Mucosa of stomach (tissue), 1 donor: Measurements from ENCODE around the gene FAM131B.

Experiments
- H3K27me3 ChIP-seq: one replicate; pipeline ENCODE4 v1.7.0; 2013; ENCODE audit warnings: mild to moderate bottlenecking, low read length; ENCODE audit not compliant: control insufficient read depth, insufficient read depth
- H3K36me3 ChIP-seq: one replicate; pipeline ENCODE4 v1.7.0; 2013; ENCODE audit warnings: low read length; ENCODE audit not compliant: control insufficient read depth, insufficient read depth
- H3K4me1 ChIP-seq: one replicate; pipeline ENCODE4 v1.7.0; 2013; ENCODE audit warnings: mild to moderate bottlenecking, low read length; ENCODE audit not compliant: control insufficient read depth, insufficient read depth
- H3K4me3 ChIP-seq: one replicate; pipeline ENCODE4 v1.7.0; 2013; ENCODE audit warnings: low read length
- H3K9ac ChIP-seq: one replicate; pipeline ENCODE4 v1.7.0; 2013; ENCODE audit warnings: mild to moderate bottlenecking, low read length, moderate library complexity
- H3K9me3 ChIP-seq: one replicate; pipeline ENCODE4 v1.7.0; 2013; ENCODE audit warnings: mild to moderate bottlenecking, low read length, moderate library complexity; ENCODE audit not compliant: control insufficient read depth
- donor health status: Pancreatic carcinoma.

Gene FAM131B

DNA sequence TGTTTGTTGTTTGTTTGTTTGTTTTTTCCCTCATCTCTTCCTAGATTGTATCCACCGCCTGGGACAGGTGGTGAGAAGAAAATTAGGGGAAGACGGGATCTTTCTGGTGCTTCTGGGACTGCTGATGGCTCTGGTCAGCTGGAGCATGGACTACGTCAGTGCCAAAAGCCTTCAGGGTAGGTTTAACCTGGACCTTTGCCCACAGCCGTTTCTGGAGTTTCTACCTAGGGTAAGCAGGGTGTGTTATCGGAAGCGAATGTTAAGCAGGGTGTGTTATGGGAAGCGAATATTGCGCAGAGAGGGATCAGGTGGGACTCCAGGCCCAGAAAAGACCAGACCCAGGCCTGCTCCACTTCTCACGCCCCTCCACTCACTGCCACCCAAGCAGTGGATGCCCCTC, 41.9 kb downstream of the FAM131B start:
- H3K4me1 ChIP-seq: peaks cover 42% of the 10 kb centered on the region
- H3K9ac ChIP-seq: no peak overlapping the region

DNA sequence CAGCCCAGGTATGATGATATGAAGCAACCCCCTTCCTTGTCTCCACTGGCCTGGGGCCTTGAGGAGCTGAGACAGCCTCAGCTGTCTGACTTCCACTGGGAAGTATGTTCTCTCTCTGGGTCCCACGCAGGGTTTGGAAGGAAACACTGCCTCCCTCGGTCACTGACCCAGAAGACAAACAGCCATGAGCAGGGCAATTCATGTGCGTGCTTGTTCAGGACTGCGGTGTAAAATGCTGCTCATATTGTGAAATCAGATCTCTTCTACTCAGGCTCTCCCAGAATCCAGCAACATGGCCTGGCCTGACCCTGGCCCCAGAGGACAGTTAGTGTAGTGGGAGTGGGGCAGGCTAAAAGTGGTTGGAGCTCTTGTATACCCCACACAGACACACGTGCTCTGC, 43.9 kb downstream of the FAM131B start:
- Histone ChIP-seq H3K27me3 (no peaks in the 10 kb centered on the region), H3K4me3 (no peak overlapping the region), H3K4me1 (peaks cover 23% of the 10 kb centered on the region), H3K36me3 (no peaks in the 10 kb centered on the region), H3K9ac (no peak overlapping the region), H3K9me3 (no peaks in the 10 kb centered on the region)

More for the DNA sequence above, 41.9 kb downstream of the FAM131B start:
- Histone ChIP-seq H3K36me3 (no peaks in the 10 kb centered on the region), H3K9me3 (no peaks in the 10 kb centered on the region), H3K27me3 (no peaks in the 10 kb centered on the region), H3K4me3 (no peak overlapping the region)

DNA sequence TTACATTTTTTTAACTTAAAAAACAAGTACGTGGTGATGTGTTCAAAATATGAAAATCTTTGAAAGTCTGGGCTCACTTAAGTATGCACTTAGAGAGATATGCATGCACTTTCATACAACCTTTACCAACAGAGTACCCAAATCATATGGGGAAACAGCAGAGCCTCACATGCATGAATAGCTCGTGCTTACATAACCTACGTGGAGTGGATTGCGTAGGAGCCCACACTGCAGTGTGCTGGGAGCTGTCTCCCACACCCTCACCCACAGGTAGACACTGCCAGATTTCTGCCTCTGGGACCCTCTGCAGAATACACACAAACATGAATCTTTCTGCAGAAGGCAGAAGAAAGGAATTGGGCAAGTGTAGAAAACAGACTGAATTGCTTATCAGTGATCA, 46.0 kb downstream of the FAM131B start:
- H3K4me3 ChIP-seq: no peak overlapping the region
- H3K4me1 ChIP-seq: peaks cover 10% of the 10 kb centered on the region
- no peaks in the 10 kb centered on the region for H3K36me3 ChIP-seq
- H3K9ac ChIP-seq: no peak overlapping the region
- no peaks in the 10 kb centered on the region for H3K27me3 ChIP-seq
- H3K9me3 ChIP-seq: no peaks in the 10 kb centered on the region

DNA sequence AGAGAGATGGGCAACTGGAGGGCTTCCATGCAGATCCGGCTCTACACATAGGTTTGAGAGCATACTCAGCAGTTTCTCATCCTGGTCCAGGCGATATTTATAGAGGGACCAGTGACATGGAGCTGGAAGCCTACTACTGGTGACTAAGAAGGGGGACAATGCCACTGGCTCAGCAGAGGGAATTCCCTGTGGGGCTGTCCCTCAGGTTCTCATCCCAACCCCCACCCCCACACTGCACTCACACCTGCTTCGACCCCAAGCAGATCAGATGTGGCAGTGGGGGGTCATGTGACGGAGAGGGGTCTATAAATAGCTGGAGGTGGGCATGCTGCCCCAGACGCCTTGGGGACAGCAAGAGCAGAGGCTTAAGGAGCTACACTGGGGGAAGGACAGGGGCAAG, 46.7 kb downstream of the FAM131B start, which contains the start of gene CLCN1:
Gene CLCN1 (plus strand): TSS at position 336 of the 400 bp plus-strand sequence. CDS start 102 bp downstream, outside the sequence.
- Histone ChIP-seq H3K9me3 (no peaks in the 10 kb centered on the region), H3K27me3 (no peaks in the 10 kb centered on the region), H3K9ac (no peak within 1 kb of the TSS), H3K4me1 (peaks cover 3% of the 10 kb centered on the region), H3K36me3 (no peaks in the 10 kb centered on the region), H3K4me3 (no peak within 1 kb of the TSS)

DNA sequence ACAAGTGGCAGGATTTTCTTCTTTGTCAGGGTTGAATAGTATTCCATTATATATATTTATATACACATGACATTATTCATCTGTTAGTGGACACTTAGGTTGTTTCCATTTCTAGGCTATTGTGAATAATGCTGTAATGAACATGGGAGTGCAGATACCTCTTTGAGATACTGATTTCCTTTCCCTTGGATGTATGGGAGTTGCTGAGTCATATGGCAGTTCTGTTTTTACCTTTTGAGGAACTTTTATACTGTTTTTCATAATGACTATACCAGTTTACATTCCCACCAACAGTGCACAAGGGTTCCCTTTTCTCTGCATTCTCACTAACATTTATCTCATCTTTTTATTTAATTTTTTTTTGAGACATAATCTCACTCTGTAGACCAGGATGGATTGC, 48.4 kb downstream of the FAM131B start:
- no peaks in the 10 kb centered on the region for H3K4me1 ChIP-seq
- H3K9ac ChIP-seq: no peak overlapping the region
- H3K36me3 ChIP-seq: no peaks in the 10 kb centered on the region
- no peaks in the 10 kb centered on the region for H3K9me3 ChIP-seq
- no peak overlapping the region for H3K4me3 ChIP-seq
- no peaks in the 10 kb centered on the region for H3K27me3 ChIP-seq

DNA sequence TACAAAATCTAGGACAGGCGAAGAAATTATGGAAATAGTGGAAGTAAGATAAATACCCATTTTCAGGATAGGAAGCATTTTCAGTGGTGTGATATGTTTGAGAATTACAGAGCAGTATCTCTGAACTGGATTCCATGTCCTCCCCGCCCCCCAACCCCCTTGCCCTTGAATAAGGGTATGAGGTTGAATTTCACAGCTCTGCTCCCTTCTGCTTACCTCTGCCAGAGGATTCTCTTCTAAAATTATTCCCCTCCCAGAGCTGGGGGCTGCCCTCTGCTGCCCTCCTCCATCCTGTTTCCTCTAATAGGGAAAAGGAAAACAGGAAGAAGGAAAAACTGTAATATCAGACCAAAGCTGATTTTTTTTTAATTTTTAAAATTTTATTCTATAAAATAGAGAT, 53.9 kb downstream of the FAM131B start:
- no peaks in the 10 kb centered on the region for H3K27me3 ChIP-seq
- peaks cover 5% of the 10 kb centered on the region for H3K4me1 ChIP-seq
- no peak overlapping the region for H3K4me3 ChIP-seq
- peaks cover 3% of the 10 kb centered on the region for H3K36me3 ChIP-seq
- H3K9me3 ChIP-seq: no peaks in the 10 kb centered on the region
- no peak overlapping the region for H3K9ac ChIP-seq

DNA sequence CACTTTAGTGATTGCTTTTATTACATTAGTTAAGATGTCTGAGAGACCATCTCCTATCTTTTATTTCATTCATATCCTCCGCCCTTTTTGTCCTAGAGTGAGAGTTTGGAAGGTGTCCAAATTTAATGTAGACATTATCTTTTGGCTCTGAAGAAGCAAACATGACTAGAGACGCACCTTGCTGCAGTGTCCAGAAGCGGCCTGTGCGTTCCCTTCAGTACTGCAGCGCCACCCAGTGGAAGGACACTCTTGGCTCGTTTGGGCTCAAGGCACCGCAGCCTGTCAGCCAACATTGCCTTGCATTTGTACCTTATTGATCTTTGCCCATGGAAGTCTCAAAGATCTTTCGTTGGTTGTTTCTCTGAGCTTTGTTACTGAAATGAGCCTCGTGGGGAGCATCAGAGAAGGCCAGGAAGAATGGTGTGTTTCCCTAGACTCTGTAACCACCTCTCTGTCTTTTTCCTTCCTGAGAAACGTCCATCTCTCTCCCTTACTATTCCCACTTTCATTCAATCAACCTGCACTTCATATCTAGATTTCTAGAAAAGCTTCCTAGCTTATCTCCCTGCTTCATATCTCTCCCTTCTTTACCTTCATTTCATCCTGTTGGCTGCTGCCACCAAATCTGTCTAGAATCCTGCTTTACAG, 57.0 kb downstream of the FAM131B start:
- H3K27me3 ChIP-seq: no peaks in the 10 kb centered on the region
- no peak overlapping the region for H3K4me3 ChIP-seq
- peaks cover 3% of the 10 kb centered on the region for H3K36me3 ChIP-seq
- H3K4me1 ChIP-seq: peaks cover 19% of the 10 kb centered on the region
- H3K9ac ChIP-seq: no peak overlapping the region
- no peaks in the 10 kb centered on the region for H3K9me3 ChIP-seq

DNA sequence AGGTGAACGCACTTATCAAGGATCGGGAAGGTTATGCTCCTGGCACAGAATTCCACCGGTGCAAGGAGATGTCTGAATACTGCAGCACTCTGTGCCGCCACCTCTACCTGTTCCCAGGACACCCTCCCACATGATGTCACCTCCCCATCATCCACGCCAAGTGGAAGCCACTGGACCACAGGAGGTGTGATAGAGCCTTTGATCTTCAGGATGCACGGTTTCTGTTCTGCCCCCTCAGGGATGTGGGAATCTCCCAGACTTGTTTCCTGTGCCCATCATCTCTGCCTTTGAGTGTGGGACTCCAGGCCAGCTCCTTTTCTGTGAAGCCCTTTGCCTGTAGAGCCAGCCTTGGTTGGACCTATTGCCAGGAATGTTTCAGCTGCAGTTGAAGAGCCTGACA, 57.6 kb downstream of the FAM131B start:
- H3K36me3 ChIP-seq: peaks cover 3% of the 10 kb centered on the region
- no peak overlapping the region for H3K9ac ChIP-seq
- H3K27me3 ChIP-seq: no peaks in the 10 kb centered on the region
- no peaks in the 10 kb centered on the region for H3K9me3 ChIP-seq
- peaks cover 25% of the 10 kb centered on the region for H3K4me1 ChIP-seq
- H3K4me3 ChIP-seq: no peak overlapping the region

DNA sequence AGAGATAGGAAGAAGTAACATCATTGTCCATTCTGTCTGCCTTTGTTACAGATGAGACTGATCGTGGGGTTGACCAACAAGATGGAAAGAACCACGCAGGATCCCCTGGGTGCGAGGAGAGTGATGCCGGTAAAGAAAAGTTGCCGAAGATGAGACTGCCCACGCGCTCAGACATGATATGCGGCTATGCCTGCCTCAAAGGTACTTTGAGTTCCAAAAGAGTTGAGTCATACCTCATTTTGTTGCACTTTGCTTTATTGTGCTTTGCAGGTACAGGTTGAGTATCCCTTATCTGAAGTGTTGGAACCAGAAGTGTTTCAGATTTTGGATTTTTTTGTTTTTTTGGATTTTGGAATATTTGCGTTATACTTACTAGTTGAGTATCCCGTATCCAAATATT, 58.8 kb downstream of the FAM131B start:
- Histone ChIP-seq H3K4me1 (peaks cover 25% of the 10 kb centered on the region), H3K36me3 (peaks cover 3% of the 10 kb centered on the region), H3K4me3 (no peak overlapping the region), H3K9me3 (no peaks in the 10 kb centered on the region), H3K27me3 (no peaks in the 10 kb centered on the region), H3K9ac (no peak overlapping the region)
